NCI-H2171 treated with DMSO at 0.1 percent for 48 hours (cell line): Measurements from ENCODE around the gene GPRIN1.
"Not testable (repeated sequence)": the region's sequence is repeated elsewhere in the genome, so short reads cannot be mapped to it uniquely, and the experiment has no call there.

Source experiments
- DNase-seq: peaks from one replicate; lab custom pipeline; 2025; lab: John Stamatoyannopoulos, UW

GPRIN1 gene

DNA sequence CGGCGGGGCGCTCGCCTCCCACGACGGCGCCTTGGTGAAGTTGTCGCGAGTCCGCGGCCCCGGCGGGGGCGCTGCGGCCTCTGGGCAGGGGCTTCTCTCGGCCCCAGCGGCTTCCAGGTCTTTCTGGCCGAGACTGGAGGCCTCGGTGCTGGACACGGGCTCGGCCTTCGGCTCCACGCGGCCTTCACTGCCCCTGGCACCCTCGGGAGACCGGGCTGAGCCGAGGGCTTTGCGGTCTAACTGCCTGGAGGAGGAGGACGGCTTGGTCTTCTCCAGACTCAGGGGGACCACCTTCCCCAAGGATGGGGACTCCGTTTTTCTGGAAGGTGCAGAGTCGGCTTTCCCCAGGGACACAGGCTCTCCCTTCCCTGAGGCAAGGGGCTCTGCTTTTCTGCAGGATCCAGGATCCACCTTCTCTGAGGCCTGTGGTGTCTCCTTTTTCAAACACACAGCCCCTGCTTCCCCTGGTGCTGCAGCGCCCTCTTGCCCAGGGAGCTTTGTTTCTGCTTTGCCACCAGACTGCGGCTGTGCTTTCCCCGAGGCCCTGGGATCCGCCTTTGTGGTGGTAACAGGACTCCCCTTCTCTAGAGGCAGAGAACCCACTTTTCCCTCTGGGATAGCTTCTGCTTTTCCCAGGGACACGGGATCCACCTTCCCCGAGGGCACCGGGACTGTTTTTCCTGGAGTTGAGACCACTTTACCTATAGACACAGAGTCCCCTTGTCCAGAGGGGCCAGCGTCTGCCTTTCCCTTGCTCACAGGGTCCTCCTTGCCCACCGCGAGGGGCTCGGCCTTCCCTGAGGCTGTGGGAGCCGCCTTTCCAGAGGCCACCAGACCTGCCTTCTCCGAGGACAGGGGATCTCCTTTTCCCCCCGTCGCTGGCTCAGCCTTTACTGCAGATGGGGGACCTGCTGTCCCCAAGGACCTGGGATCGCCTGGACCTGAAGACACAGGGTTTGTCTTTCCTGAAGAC, 12.3 kb downstream of the GPRIN1 start:
- DNase-seq, result no peak

DNA sequence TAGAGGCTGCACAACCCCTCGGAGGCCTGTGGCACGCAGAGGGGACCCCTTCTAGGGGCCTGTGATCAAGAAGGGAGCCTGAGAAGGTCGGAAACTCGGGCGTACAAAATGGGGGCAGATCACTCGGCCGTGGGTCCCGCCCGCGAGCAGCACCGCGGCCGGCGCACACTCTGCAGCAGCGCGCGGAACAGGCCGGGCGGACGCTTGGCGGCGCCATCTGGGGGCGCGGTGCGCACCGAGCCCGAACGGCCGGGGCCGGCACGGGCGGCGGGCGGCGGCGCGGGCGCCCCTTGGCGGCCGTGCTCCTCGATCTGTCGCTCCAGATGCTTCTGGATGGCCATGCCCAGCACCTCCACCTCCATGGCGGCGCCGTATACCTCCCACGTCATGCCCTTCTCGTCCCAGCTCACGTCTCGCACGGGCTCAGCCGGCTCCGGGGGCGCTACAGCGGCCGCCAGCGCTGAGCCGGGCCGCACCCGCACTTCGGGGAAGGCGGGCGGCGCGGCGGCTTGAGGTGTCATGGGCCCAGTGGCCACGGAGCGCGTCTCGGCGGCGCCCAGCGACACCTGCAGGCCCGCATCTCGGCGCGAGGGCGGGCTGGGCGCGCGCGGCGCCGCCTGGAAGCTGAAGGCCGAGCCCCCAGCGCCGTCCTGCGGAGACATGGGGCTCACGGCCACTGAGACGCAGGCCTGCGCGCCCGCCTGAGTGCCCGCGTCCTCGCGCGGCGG, 13.1 kb downstream of the GPRIN1 start:
- no peak for DNase-seq

DNA sequence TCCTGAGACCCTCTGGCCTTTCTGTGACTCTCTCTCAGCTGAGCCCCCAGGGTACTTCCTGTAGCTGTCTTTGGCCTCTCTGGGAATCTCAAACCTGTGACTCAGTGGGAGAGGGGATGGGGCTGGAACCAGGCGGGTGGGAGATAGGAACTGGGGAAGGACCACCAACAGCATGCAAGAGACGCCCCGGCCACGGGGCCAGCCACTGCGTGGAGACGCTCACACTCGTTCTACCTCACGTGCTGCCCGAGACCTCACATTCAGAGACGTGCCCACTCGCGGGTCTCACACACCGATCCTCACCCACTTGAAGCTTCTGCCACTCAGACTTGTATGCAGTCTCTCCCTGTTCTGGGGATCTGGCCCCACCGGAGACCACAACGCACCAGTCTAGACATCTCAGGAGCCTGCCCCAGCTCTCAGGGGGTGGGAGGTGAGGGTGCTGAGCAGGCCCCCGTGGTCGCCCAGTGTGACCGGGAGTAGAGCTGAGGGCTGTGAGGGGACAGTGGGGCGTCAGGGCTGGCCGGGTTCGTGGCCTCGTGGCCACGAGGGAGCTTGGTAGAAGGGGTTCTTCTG, 13.8 kb downstream of the GPRIN1 start:
- DNase-seq, result no peak

DNA sequence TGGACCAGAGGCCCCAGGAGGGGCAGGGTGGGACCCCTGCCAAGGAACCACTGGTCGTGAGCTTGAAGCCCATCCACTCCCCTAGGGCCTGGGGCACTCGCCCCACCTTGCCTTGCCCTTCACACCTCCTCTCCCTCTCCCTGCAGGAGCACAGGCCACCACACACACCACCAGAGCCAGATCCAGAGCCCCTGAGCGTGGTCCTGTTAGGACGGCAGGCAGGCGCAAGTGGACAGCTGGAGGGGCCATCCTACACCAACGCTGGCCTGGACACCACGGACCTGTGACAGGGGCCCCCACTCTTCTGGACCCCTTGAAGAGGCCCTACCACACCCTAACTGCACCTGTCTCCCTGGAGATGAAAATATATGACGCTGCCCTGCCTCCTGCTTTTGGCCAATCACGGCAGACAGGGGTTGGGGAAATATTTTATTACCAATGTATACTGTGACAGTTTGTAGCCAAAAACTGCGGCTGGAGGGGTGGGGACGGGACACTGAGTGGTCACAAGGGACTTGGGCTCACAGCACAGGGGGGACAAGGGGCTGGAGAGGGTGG, 14.5 kb downstream of the GPRIN1 start:
- DNase-seq, result no peak

DNA sequence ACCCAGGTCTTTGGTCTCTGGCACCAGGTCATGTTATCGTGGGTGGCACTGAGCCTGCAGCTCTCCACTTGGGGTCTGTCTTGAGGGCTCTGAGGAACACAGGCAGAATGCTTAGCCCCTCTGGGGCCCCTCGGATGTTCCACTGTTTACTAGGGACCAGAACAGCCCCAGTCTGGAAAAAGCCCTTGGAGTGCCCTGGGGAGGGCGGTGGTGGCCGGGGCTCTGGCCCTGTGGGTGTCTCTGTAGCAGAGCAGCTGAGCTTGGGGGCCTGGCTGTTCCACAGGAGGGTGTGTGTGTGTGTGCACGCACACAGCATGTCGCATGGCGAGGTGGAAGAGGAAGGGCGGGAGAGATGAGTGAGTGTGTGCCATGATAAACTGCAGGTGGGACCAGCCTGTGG, 15.4 kb downstream of the GPRIN1 start:
- no peak for DNase-seq

DNA sequence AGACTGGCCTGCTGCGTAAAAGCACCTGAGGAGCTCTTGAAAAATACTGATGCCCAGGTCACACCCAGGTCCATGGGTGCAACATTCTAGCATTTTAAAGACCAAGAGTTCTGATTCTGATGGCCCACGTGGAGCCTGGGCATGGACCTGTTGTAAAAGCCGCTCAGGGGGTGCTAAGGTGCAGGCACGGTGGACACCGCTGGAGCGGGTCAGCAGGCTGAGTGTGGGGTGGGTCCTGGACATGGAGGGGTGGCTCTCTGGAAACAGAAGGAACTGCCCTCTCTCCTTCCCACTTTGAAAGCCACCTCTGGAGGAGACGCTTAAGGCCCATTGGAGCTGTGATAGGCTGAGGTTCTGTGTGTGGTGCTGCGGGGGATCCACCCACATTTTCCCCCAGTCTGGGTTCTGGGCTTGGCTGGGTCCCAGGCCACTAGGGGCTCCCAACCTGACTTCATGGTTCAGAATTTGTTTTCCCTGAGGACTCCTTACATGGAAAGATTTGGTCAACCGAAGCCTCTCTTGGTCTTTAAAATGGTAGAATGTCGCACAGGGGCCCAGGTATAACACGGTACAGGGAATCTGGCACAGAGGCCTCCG, 16.6 kb downstream of the GPRIN1 start:
- no peak for DNase-seq

DNA sequence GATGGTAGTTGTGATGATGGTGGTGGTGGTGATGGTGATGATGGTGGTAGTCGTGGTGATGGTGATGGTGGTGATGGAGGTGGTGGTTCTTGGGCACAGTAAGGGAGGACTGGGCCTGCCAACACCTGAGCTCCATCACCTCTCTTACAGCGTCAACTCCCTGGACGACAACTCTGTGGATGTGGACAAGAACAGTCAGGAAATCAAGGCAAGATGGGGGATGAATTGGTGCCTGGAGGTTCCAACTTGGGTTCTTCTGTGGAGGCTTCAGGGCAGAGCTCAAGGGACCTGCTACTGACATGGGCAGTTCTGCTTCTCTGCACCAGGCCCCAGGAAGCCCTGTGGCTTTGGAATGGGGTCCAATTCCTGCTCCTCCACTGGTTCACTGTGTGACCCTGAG, 17.4 kb downstream of the GPRIN1 start:
- DNase-seq, result no peak

DNA sequence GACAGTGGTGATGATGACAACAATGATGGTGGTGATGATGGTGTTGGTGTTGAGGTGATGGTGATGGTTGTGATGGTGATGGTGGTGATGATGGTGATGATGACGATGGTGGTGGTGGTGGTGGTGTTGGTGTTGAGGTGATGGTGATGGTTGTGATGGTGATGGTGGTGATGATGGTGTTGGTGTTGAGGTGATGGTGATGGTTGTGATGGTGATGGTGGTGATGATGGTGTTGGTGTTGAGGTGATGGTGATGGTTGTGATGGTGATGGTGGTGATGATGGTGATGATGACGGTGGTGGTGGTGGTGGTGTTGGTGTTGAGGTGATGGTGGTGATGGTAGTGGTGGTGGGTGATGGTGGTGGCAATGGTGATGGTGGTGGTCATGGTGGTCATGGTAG, 18.3 kb downstream of the GPRIN1 start:
- not testable (repeated sequence) for DNase-seq

DNA sequence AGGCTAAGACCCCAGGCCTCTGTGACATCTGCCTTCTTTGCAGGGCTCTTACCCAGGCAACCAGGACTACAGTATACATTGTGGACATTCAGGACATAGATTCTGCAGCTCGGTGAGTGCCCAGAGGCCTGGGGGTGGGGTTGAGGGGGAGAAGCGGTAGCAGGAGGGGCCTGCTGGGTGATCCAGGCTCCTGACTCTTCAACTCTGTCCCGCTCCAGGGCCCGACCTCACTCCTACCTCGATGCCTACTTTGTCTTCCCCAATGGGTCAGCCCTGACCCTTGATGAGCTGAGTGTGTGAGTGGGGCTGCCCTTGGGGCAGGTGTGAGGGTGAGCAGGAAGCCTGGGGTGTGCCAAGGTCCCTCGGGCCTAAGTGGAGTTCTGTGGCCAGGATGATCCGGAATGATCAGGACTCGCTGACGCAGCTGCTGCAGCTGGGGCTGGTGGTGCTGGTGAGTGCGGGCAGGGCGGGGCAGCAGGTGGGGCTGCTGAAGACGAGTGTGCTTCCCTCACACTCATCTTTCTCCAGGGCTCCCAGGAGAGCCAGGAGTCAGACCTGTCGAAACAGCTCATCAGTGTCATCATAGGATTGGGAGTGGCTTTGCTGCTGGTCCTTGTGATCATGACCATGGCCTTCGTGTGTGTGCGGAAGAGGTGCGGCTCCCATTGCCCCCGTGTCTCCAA, 19.8 kb downstream of the GPRIN1 start:
- DNase-seq, result no peak

DNA sequence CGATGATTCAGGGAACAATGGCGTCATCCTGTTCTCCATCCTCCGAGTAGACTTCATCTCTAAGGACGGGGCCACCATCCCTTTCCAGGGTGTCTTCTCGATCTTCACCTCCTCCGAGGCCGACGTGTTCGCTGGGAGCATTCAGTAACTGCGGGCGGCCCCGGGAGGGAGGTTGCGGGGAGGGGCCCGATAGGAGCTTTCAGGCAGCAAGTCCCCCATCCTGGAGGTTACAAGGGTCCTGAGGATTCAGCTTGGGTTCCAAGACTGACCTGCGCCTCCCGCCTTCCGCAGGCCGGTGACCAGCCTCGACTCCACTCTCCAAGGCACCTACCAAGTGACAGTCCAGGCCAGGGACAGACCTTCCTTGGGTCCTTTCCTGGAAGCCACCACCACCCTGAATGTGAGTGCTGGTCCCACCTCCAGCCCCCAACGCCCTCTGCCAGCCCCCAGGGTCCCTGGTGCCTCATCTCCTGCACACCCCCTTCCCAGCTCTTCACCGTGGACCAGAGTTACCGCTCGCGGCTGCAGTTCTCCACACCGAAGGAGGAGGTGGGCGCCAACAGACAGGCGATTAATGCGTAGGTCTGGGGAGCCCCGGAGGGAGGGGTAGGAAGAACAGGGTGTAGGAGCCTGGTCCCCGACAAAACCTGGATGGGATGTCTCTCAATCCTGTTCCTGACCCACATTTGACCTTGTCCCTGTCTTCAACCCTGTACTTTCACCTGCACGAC, 20.8 kb downstream of the GPRIN1 start:
- DNase-seq, result no peak

DNA sequence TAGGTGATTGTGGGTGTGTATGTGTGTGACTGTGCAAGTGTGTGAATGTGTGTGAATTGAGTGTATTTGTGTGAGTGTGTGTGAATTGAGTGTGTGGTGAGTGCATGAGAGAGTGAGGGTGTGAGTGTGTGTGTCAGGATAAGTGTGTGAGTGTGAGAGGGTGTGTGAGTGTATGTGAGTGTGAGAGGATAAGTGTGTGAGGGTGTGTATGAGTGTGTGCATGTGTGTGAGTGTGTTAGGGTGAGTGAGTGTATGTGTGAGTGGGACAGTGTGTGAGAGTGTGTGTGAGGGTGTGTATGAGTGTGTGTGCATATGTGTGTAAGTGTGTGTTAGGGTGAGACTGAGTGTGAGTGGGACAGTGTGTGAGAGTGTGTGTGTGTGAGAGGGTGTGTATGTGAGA, 21.7 kb downstream of the GPRIN1 start:
- no peak for DNase-seq

DNA sequence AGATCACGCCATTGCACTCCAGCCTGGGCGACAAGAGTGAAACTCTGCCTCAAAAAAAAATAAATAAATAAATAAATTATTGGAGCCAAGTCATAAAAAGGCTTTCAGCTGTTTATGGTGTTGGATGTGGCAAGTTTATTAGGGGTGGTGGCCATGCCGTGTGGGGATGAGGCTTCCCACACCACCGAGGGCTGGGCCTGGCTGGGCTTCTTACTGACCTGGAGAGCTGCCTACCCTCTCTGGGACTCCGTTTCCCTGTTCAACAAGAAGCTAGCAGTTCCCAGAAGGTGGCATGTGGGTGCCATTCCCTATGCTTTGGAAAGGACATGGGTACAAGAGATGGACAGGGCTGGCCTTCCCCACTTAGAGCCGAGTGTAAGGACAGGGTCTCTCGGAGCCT, 22.6 kb downstream of the GPRIN1 start:
- DNase-seq, result no peak

DNA sequence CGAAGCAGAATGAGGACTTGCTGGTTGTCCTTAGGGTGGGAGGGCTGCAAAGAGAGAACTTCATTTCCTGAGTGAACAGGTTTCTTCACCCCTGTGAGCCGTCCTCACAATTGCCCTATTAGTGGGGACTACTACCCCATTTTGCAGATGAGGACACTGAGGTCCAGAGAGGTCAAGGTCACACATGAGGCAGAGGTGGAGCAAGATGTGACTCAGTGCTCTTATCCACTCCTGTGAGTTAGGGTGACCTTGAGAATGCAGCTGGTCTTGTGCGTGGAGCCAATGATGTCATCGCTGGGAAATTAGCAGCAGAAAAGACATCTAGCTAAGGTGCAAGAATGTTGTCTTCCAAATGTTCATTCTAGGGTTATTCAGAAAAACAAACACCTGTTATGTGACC, 26.9 kb downstream of the GPRIN1 start:
- DNase-seq, result no peak

DNA sequence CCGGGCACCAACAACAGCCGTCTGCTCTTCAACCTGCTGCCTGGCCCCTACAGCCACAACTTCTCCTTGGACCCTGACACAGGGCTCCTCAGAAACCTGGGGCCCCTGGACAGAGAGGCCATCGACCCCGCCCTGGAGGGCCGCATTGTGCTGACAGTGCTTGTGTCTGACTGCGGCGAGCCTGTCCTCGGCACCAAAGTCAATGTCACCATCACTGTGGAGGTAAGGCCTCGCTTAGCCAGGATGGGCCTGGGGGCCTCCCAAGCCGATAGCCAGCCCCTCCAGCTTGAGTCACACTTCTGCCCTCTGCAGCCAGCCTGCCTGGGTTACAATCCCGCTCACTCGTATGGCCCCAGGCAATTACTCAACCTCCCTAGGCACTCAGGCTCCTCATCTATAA, 28.6 kb downstream of the GPRIN1 start:
- no peak for DNase-seq

DNA sequence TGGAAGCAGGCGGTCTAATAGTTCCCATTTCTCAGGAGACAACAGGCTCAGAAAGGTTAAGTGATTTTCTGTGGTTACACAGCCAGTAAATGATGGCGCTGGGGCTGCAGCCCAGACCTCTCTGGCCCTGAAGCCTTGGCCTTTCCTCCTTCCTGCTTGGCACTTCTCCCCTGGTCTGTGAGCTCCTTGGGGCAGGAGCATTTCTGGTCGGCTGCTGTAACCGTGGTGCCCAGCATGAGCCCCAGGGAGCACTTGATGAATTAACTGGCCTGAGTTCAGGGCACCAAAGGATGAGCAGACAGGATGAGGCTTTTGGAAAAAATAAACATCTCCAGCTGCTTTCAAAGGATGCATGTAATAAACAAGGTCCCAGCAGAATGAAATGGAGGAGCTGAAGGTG, 30.6 kb downstream of the GPRIN1 start:
- no peak for DNase-seq

DNA sequence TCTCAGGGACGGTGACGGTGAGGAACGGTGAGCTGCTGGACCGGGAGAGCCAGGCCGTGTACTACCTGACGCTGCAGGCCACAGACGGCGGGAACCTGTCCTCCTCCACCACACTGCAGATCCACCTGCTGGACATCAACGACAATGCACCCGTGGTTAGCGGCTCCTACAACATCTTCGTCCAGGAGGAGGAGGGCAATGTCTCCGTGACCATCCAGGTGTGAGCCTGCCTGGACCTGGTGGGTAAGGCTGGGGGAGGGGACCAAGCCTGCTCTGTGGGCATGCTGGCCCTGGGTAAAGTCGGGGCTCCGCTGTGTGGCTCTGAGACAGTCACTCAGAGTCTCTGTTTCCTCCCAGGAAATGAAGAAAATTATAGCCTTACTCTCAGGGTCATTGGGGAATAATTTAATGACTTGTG, 31.6 kb downstream of the GPRIN1 start:
- no peak for DNase-seq

DNA sequence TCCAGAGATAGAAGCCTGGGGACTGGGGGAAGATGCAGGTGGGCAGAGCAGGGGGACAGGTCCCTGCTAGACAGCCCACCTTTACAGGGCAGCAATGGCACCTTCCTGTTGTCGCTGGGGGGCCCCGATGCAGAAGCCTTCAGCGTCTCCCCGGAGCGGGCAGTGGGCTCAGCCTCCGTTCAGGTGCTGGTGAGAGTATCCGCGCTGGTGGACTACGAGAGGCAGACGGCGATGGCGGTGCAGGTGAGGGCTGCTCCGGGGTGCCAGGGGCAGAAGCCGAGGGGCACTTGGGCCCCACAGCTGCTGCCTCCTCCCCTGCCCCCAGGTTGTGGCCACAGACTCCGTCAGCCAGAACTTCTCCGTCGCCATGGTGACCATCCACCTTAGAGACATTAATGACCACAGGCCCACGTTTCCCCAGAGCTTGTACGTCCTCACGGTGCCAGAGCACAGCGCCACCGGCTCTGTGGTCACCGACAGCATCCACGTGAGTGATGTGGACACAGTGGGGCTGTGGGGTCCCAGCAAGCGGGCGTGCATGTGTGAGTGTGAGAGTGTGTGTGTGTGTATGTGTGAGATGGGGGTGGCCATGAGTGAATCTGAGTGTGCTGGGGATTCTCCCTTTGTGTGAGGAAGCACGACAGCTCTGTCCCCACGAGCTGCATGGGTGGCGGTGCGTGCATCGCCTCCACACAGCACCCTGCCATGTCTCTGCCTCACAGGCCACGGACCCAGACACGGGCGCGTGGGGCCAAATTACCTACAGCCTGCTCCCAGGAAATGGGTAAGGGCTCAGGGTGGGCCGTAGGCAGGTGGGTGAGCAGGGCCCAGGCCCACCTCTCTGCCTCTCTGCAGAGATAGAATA, 32.4 kb downstream of the GPRIN1 start:
- DNase-seq, result no peak

DNA sequence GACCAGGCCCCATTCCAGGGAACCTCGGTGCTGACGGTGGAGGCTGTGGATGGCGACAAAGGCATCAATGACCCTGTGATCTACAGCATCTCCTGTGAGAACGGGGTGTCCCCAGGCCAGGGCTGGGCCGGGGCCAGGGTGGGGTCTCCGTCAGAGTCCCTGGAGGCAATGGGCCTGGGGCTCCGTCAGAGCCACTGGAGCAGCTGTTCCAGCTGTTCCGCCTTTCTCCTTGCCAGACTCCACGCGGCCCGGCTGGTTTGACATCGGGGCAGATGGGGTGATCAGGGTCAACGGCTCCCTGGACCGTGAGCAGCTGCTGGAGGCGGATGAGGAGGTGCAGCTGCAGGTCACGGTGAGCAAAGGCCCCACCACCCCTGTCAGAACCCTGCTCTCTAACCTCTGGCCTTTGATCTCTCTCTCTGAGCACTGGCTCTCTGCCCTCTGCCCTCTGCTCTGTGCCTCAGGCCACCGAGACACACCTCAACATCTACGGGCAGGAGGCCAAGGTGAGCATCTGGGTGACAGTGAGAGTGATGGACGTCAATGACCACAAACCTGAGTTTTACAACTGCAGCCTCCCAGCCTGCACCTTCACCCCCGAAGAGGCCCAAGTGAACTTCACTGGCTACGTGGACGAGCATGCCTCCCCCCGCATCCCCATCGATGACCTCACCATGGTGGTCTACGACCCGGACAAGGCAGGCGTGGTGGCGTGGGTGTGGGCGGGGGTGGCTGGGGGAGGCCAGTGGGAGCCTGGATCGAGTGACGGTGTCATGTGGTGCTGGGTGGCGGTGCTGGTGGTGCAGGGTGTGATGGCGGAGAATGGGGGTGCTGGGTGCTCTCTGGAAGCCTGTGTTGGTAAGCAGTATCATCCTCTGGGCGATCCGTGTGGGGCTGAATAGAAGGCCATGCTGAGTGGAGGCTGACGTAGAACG, 34.2 kb downstream of the GPRIN1 start:
- DNase-seq, result no peak

DNA sequence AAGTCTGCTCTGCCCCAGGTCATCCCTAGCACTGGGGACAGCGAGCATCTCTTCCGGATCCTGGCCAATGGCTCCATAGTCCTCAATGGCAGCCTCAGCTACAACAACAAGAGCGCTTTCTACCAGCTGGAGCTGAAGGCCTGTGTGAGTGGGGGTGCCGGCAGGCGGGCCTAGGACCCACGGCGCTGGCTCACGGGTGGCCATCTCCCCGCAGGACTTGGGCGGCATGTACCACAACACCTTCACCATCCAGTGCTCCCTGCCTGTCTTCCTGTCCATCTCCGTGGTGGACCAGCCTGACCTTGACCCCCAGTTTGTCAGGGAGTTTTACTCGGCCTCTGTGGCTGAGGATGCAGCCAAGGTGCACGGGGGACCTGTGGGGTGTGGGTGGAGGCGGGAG, 34.9 kb downstream of the GPRIN1 start:
- no peak for DNase-seq
